HG03066 (cell line): ENCODE data around the gene SGMS1.
A peak's percentile ranks its signal among the peaks of the same experiment; 100 is the strongest.
"Not testable (repeated sequence)": the region's sequence is repeated elsewhere in the genome, so short reads cannot be mapped to it uniquely, and the experiment has no call there.

ENCODE experiments used
- ATAC-seq: cut with Tn5 transposase; IDR thresholded peaks from one replicate; pipeline ENCODE4 v1.9.1; 2021; ENCODE audit warnings: low read depth; ENCODE audit not compliant: unreplicated experiment

Gene SGMS1

DNA sequence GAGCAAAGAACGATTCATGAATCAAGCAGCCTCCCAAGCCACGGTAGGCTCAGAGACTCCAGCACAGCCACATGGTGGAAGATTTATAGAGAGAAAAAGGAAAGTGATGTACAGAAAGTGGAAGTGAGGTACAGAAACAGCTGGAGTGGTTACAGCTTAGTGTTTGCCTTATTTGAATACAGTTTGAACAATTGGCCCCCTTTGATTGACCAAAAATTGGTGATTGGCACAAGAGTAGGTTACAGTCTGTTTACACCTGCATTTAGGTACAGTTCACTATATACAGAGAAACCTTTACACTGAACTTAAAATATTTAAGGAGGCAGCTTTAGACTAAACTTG, 236.1 kb downstream of the SGMS1 start:
- ATAC-seq = peak; percentile 58

DNA sequence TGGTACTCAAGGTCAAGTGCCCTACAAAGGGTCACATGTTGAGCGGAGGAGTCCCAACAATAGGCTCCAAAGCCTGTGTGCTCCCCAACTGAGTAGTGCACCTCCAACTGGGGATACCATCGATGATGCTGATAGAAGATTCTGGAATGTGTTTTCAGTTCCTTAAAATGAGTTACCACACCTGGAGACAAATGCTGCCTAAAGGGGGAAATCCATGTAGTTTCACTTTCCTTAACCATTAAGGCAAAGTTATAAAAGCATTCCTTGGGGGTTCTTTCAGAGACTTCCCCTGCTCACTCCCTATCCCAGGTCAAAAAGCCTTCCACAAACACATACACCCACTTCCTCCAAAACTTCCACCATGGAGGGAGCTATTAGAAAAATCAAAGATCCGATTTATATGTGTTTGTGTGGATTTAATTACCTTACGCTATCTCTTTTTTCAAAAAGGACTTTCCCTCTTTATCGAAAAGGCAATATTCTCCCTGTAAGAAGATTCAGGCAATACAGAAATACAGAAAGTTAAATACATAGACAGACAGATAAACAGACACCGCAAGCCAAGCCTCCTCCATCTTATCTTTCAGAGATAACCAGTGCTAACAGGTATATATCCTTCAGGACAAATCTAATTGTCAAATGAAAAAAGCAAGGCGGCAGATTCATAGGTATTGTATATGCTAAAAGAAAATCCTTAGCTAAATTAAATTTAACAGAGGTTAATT, 236.6 kb downstream of the SGMS1 start:
- ATAC-seq = no peak

DNA sequence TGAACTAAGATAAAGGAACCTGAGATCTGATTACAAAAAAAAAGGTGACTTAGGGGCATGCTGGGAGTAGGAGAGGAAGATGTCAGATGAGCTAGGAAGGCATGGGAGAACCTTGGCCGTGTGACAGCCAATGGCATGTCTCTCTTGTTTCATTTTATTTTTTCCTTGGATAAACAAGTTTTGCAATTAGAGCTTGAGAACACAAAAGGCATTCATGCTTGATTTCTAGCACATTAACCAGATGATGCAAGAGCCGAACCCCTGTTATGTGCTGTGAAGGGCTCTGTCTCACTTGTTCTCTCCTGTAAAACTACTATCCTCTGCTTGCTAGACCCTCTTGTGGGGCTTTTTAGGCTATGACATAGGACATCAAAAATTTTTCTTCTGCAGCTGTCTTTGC, 238.1 kb downstream of the SGMS1 start:
- ATAC-seq = no peak

DNA sequence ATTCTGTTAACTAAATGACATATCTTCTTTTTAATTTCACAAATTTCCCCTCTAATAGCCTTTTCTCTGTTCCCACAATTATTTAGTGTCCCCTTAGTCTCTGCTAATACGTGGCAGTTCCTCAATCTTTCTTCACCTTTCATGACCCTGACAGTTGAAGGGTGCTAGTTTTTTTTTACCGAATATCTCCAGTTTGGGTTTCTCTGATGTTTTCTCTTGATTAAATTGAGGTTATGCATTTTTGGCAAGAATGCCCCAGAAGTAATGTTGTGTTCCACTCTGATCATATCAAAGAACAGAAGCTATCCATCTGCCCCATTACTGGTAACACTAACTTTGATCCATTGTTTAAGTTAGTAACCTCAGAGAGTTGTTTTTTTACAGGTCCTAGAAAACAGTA, 238.9 kb downstream of the SGMS1 start:
- ATAC-seq = no peak

DNA sequence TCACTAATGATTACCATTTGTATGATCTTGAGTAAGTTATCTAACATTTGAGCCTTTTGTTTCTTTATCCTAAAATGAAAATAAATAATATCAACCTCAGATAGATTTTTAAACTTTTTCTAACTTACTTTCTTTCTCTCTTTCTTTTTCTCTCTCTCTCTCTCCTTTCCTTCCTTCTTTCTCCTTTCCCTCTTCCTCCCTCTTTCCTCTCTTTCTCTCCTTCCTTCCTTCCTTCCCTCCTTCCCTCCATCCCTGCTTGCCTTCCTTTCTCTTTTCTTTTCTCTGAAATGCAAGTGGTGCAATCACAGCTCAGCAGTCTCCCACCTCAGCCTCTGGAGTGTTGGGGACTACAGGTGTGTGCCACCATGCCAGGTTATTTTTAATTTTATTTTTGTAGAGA, 239.5 kb downstream of the SGMS1 start:
- no peak for ATAC-seq

DNA sequence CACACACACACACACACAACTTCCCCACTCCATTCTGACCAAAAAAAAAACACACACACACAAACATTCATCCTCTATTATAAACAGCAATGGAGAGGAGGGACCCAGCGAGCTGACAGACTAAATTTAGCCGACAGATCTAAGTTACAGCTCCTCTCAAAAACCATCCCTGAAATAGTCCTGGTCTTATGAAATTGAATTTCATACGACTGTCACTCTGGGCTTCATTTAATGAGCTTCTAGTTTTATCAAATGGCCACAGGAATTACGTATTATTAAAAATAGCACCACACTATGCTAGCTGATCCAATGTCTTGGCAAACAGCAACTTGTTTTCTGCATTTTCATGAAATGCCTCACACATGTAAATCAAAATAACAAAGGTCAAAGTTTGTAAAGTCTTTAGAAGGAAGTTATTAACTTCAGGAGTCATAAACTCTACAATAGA, 241.2 kb downstream of the SGMS1 start:
- ATAC-seq = no peak

DNA sequence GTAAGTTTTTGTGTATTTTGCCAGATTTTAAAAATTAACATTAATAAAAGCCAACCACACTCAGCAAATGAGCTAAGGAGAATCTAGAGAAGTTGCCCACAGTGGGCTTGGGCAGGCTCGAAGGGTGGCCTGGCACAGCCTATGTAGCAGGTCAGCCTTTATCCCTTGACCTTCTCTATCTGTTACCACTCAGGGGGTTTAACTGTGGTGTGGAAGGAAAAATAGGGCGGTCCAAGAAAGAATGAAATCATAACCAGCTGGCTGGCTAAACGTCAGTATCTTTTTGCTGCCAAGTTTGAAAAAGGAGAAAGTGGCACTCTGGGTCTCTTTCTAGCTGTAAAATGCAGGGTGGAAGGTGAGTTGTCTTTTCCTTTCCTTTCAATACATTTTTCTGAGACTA, 242.1 kb downstream of the SGMS1 start:
- ATAC-seq = no peak

DNA sequence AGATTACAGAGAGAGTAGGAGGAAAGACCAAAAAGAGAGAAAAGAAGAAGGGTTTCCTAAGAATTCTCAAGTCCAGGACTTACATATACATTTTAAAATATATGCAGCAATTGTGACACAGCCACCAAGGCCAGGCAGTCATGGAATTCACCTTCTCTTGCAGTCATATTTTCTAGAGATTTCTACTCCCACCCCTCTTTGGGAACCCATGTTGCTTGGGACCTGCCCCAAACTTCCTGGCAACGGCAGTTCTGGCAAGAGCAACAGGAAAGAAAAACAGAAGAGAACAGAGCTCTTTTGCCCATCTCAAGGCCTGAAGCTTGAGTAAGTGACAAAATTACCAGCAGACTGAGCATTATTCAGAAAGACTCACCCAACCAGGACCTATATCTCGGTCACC, 244.1 kb downstream of the SGMS1 start:
- ATAC-seq = no peak

DNA sequence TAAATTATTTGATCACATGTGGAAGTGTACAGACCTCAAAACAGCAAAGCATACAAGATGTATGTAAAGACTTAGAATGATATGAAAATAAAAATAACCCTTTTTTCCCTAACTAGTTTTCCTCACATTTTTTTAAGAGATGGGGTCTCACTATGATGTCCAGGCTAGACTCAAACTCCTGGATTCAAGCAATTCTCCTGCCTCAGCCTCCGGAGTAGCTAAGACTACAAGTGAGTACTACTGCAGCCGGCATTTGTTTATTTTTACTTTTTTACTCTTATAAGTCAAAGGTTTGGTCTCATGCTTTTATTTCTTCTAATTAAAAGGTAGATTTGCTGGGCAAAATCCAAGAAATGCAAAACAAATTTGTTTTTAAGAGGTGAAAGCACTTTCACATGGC, 248.0 kb downstream of the SGMS1 start:
- ATAC-seq = no peak

DNA sequence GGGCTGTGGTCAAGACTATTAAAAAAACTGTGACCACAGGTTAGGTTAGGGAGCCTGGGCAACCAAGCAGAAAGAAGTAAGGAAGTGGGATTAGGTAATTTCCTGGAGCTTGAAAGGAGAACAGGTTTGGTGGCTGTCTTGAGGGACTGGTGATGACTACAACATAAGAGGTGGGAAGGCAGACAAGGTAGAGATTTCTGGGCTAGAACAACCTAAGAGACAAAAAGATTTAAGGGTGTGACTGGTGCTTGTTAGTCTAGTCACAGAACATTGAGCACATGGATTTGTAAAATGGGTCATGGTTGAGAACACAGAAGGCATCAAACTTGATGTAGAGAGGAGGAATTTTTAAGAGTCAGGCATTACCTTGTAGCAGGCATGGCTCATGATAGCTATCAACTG, 248.7 kb downstream of the SGMS1 start:
- no peak for ATAC-seq

DNA sequence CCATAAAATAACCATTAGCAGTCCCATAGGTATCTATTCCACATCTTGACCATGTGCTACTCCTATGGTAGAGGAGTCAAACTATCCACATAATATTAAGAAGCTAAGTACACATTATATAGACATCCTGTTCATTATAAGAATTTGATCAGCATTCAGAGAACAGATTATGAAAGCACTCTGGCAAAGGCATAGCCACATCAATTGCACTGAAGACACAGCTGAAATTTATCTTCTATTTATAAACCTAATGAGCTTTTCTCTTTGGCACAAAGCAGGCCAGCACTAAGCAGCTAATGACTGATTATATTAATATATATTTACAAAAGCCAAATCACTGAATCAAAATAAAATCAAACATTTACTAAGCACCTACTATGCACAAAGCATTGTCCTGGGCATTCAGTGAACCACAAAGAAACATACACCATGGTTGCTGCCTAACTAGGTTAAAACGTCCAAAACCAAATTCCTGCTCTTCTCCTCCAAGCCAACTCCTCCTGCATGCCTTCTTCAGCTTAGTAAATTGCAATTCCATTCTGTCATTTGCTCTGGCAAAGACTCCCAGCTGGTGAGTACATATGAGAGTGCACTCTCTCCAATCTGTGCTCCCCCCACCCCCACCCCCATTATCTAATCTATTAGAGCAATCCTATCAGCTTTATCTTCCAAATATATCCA, 249.8 kb downstream of the SGMS1 start:
- no peak for ATAC-seq

DNA sequence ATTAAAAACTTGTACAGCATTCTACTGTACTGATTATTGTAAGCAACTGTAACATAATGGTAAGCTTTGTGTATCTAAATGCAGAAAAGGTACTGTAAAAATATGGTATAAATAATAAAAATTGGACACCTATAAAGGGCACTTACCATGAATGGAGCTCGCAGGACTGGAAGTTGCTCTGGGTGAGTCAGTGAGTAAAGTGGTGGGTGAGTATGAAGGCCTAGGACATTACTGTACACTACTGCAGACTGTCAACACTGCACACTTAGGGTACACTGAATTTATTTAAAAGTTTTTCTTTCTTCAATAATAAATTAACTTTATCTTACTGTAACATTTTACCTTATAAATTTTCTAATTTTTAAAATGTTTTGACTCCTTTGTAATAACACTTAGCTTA, 253.8 kb downstream of the SGMS1 start:
- ATAC-seq = no peak

DNA sequence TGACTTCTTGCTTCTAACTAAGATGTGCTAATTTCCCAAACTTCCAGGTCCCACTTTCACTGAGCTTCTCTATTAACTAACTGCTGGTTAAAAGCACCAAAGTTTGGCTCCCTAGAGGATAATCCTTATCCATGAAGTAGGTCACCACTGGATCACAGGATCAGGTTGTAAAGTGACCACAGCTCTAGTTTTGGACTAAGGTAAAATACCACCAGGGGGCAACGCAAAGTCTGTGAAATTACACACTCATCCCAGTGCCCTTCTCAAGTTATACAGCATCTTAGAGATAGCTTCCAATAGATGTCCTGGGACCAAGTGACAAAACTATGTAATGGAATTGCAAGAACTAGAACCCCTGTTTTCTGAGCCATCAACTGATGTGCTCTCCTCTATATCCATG, 256.0 kb downstream of the SGMS1 start:
- ATAC-seq = no peak

DNA sequence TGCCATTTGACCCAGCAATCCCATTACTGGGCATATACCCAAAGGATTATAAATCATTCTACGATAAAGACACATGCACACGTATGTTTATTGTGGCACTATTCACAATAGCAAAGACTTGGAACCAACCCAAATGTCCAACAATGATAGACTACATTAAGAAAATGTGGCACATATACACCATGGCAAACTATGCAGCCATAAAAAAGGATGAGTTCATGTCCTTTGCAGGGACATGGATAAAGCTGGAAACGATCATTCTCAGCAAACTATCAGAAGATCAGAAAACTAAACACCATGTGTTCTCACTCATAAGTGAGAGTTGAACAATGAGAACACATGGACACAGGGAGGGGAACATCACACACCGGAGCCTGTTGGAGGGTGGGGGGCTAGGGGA, 257.3 kb downstream of the SGMS1 start:
- not testable (repeated sequence) for ATAC-seq

DNA sequence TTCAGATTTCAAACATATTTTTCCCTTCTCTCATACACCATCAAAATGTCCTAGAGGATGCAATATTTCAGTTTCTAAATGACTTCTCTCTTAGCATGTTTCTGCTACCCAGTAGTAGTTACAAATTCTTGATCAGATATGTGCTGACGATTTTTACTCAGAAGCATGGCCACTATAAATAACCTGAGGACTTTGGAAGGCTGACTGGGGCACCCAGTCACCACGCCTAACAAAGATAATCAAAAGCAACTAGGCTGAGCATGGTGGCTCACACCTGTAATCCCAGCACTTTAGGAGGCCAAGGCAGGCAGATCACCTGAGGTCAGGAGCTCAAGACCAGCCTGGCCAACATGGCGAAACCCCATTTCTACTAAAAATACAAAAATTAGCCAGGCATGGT, 259.0 kb downstream of the SGMS1 start:
- ATAC-seq = not testable (repeated sequence)

DNA sequence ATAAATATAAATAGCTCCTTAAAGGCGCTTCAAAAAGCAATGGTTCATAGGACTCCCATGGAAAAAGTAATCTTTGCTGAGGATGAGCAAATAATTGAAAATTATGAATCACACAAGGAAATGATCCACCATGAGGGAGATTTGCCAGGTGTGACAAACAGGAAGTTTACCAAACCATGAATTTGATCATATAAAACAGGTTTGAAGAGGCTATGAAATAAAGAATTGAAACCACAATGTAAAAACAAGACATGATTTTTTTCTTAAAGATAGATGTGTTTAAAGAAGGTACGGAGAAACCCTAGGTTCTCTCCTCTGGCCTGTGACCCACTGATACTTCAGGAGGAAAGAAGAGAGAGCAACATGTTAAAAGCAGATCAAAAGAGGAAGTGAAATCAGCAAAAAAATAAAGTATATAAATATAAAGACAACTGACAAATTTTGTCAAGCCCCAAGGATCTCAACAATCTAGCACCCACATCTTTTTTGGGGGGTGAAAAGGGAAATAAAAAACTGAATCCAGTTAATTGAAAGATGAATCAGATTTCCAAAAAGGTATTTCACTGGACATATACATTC, 261.1 kb downstream of the SGMS1 start:
- peak; percentile 83 for ATAC-seq

DNA sequence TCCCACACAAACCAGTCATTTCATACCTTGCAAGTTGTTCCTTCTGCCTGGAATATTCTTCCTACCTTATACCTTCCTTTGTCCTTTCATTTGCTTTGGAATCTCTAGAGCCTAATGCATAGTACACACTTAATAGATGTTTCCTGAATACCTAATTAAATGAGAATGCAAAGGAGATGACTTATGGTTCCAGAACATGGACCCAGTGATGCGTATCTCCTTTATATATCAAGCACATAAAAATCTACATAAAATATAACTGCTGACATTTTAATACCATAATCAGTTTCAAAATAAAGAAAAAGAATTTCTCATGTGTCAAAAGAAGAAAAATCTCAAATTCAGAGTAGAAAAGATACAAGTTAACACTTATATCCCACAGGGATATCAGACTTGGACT, 261.8 kb downstream of the SGMS1 start:
- no peak for ATAC-seq

DNA sequence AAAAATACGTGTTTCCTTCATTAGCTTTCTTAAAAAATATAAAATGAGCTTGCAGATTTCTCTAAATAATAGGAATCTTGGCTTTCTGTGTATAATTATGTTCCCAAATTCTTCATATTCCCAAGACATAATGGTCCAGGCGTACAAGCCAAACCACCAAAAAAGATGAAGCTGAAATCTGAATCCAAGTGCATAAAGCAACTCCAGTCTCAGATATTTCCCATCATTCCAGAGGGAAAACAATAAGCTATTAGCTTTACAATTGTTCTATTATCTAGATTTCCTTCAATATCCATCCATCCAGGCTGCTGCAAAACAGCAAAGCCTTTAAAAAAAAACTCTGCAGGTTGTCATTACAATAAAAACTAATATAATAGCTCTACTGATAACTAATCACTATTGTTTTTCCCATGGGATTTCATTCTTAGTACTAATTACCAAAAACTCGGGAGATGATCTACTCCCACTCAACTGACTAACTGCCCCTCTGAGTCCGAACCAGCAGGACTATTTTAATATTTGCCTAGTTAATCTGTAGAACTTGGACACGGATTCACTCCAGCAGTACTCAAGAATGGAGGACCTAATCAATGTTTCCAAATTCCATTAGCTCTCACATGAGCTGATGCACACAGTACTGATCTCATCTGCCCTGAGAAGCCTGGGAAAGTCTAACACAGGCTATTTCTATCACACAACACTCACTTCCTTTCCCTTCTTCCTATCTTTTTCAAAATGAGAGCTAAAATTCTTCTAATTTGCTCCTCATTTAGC, 263.5 kb downstream of the SGMS1 start:
- ATAC-seq = no peak

DNA sequence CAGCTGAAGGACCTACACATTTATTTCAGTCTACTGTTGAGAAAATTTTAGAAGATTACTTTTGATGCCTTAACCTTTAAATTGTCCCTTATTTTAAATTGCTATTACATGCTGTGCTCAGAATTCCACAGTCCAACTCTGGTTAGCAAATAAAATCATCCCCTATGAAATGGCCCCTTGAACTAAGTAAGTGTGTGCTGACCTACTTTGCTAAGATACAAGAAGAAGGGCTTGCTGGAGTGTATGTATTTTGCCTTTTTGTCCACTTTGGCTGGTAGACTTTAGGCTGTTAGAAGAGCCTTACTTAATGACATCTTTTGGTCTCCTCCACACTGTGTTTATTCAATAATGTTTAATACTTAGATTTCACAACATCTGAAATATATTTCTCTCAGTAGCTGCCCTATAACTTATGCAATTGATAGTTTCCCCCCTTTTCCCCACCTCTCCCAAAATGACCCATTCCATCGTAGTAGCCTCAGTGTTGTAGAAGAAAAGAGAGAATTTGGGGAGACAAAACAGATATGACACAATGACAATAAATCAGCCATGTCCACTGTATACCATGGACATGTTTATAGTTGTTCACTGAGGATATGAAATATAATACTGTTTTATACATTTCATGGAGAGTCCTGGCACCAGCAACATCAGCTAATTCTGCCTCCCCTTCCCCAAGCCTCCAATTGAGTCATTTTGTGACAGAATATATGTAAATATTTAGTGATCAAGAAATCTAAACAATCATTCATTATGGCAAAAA, 264.6 kb downstream of the SGMS1 start:
- ATAC-seq = no peak

DNA sequence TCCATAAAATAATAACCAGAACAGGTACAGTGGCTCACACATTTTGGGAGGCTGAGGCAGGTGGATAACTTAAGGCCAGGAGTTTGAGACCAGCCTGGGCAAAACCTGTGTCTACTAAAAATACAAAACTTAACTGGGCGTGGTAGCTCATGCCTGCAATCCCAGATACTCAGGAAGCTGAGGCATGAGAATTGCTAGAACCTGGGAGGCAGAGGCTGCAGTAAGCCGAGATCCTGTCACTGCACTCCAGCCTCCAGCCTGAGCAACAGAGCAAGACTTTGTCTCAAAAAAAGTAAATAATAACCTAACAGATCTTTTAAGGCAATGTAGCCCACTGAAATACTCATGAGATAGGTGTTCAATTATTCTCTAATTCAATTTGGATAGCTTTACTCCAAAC, 265.3 kb downstream of the SGMS1 start:
- ATAC-seq = no peak

DNA sequence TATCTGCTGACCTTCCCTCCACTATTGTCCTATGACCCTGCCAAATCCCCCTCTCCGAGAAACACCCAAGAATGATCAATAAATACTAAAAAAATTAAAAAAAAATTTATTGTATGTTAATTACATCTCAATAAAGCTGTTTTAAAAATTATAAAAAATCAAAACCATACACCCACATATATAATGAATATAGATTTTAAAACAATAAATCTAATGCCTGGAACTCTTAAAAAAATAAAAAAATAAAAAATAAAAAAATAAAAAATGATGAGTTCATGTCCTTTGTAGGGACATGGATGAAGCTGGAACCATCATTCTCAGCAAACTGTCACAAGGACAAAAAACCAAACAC, 267.3 kb downstream of the SGMS1 start:
- ATAC-seq = not testable (repeated sequence)
